Heart left ventricle (tissue), 16 donors: Measurements from ENCODE around the gene CLTC. TPM values are rescaled to one million over a fixed set of nuclear protein-coding genes. Genes with fewer than 3 reads are reported as not detected.
A peak's percentile ranks its signal among the peaks of the same experiment; 100 is the strongest.

ENCODE experiments used
- ATAC-seq, 4 donors: fragments of 200-7000 bp; cut with Tn5 transposase; one replicate each; pipeline ENCODE4 v1.9.1; 2020 to 2022; ENCODE audit warnings: moderate library complexity in 4 of 4, mild to moderate bottlenecking in 3 of 4, moderate number of reproducible peaks in 1 of 4
- DNase-seq, 5 donors: peaks; one replicate each; pipeline ENCODE4 v3.0.0-alpha.2; 2020
- H3K27ac ChIP-seq, 12 donors: fragments of 200-600 bp; sonication (generic) in 4 of 12; one replicate each; pipeline versions ENCODE4 v1.5.0 to v1.8.0; 2016 to 2022; ENCODE audit warnings: mild to moderate bottlenecking in 2 of 12
- H3K27me3 ChIP-seq, 9 donors: fragments of 200-600 bp; sonication (generic) in 2 of 9; one replicate each; pipeline versions ENCODE4 v1.5.1 to v1.8.0; 2016 to 2022; ENCODE audit warnings: mild to moderate bottlenecking in 3 of 9
- H3K36me3 ChIP-seq, 9 donors: fragments of 200-600 bp; sonication (generic) in 2 of 9; one replicate each; pipeline versions ENCODE4 v1.5.0 to v1.8.0; 2018 to 2022; ENCODE audit warnings: mild to moderate bottlenecking in 2 of 9
- H3K4me1 ChIP-seq, 12 donors: fragments of 200-600 bp; sonication (generic) in 4 of 12; one replicate each; pipeline versions ENCODE4 v1.5.0 to v1.8.0; 2016 to 2022; ENCODE audit warnings: mild to moderate bottlenecking in 3 of 12
- H3K4me3 ChIP-seq, 12 donors: fragments of 200-600 bp; sonication (generic) in 4 of 12; one replicate each; pipeline versions ENCODE4 v1.5.0 to v1.8.0; 2017 to 2022; ENCODE audit warnings: mild to moderate bottlenecking in 9 of 12, moderate library complexity in 4 of 12
- H3K9me3 ChIP-seq, 12 donors: fragments of 200-600 bp; sonication (generic) in 4 of 12; one replicate each; pipeline versions ENCODE4 v1.5.0 to v1.8.0; 2016 to 2022; ENCODE audit warnings: mild to moderate bottlenecking in 1 of 12
- POLR2A ChIP-seq, 2 donors: fragments of 450-650 bp; IDR thresholded peaks; one replicate each; pipeline ENCODE4 v1.6.1; 2017; ENCODE audit warnings: antibody characterized with exemption in 2 of 2, mild to moderate bottlenecking in 2 of 2, moderate library complexity in 2 of 2
- WGBS, 4 donors: extraction: QIAGEN DNeasy Blood & Tissue Kit in 2 of 4; methylation state at CpG; one replicate each; pipeline versions ENCODE4 v1.1.5 to v1.1.7; 2013 to 2018; 5-methylcytosine and 5-hydroxymethylcytosine counted together
- intact Hi-C, 10 donors: fragments of 100-400 bp; cut with DNase I; formaldehyde crosslinking; loops; one replicate each; pipeline versions ENCODE4 v1.11.1 to v1.14.2; 2022
- polyA plus RNA-seq, 2 donors: library from polyadenylated mRNA; stranded (reverse); fragments of 200-250 nt; gene quantifications; one replicate each; pipeline ENCODE4 v1.2.3, GENCODE V29; 2013
- total RNA-seq, 9 donors: library from RNA; depleted of rRNA in 2 of 9; stranded (reverse); fragments of >200 nt in 2 of 9; fragmentation: NEBNext Ultra II Directional in 3 of 9; extraction: Animal tissue kit (Norgen Biotek cat#: 25700) in 3 of 9; gene quantifications; one replicate each; pipeline versions ENCODE4 v1.1.0 to v1.2.4, GENCODE V29; 2016 to 2023
- TF ChIP-seq, protein P1 (sequence below), 12 donors: fragments of 200-600 bp; sonication (generic) in 4 of 12; IDR thresholded peaks; one replicate each; pipeline versions ENCODE4 v1.5.0 to v1.8.0; 2018 to 2022; ENCODE audit warnings: antibody characterized with exemption in 12 of 12, mild to moderate bottlenecking in 5 of 12
- donor health status: ischemic (EF 13 %, LVEDD 7.1; RV severe dilation, severe dysfunction).
- donor health status: healthy with polysubstance abuse.
- donor health status: DM: no; HTN: yes; CAD: no.
- donor health status: DM: no; HTN: no; CAD: no.
- donor health status: ischemic (EF 25% LVEDD 6.9; RV normal size, moderate dysfunction).
- donor health status: ischemic (EF 25% LVEDD 5.7; RV mildly dilated, moderate dysfunction).
- donor health status: healthy.
- donor health status: DM: yes; HTN: yes; CAD: no.
- donor health status: ischemic (EF 35%, LVEDD 5.7; RV mildly dilated, moderate dysfunction).
- donor health status: nonischemic (EF 11% LVEDD 7.7; RV severe dilation, severe dysfunction).
- donor health status: DM: yes; HTN: yes; CAD: no.
- donor health status: PGD.
- donor health status: ischemic (EF 29% LVEDD 5.4; RV normal size, mild dysfunction).
- donor health status: nonischemic (EF 23%, LVEDD 6.1; RV moderate dilation, normal function).

Gene CLTC
- total and polyA plus RNA-seq, 11 donors: 49.8 to 242 (median 178) TPM

GRCh38 chr17:59699218-59699617 lies 79.5 kb downstream of the CLTC start:
- no peaks in the 10 kb centered on the region for H3K9me3 ChIP-seq
- peaks cover 0 to 91% (median 64%) of the 10 kb centered on the region in 9 donors for H3K36me3 ChIP-seq

DNA sequence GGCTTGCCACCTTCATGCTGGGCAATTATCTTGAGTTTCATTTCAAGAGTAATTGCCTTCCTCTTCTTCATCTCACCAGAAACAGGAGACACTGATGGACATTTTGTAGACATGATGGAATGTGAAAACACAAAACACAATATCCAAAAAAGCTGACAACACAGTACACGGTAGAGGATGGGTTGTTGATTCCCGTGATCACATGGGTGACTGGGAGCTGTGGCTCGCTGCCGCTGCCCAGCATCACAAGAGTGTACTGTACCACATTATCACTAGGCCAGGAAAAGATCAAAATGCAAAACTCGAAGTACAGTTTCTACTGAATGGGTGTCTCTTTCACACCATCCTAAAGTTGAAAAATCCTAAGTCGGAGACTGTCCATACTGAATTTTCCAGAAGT lies 80.1 kb downstream of the CLTC start:
- DNase-seq: no peak
- intact Hi-C loops: loop anchor here in 1 of 10 donors (5.0 kb wide), 1 partner anchor 32 kb away; no protein-coding TSS in a partner anchor
- H3K27me3 ChIP-seq: no peaks in the 10 kb centered on the region
- no peaks in the 10 kb centered on the region for H3K9me3 ChIP-seq
- WGBS, 4 donors: 91 to 93% (median 92%) methylated on average over 6 of the region's 6 CpGs
- H3K27ac ChIP-seq: no peak overlapping the region
- no peak for ATAC-seq
- peaks cover 0 to 87% (median 59%) of the 10 kb centered on the region in 9 donors for H3K36me3 ChIP-seq
- TF ChIP-seq, protein P1, sequence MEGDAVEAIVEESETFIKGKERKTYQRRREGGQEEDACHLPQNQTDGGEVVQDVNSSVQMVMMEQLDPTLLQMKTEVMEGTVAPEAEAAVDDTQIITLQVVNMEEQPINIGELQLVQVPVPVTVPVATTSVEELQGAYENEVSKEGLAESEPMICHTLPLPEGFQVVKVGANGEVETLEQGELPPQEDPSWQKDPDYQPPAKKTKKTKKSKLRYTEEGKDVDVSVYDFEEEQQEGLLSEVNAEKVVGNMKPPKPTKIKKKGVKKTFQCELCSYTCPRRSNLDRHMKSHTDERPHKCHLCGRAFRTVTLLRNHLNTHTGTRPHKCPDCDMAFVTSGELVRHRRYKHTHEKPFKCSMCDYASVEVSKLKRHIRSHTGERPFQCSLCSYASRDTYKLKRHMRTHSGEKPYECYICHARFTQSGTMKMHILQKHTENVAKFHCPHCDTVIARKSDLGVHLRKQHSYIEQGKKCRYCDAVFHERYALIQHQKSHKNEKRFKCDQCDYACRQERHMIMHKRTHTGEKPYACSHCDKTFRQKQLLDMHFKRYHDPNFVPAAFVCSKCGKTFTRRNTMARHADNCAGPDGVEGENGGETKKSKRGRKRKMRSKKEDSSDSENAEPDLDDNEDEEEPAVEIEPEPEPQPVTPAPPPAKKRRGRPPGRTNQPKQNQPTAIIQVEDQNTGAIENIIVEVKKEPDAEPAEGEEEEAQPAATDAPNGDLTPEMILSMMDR (IDR thresholded peaks at IDR 0.05): no peak
- TF ChIP-seq POLR2A (IDR thresholded peaks at IDR 0.05): no peak
- no peak overlapping the region for H3K4me3 ChIP-seq
- peaks cover 0 to 37% (median 0%) of the 10 kb centered on the region in 12 donors for H3K4me1 ChIP-seq

More at GRCh38 chr17:59699218-59699617, 79.5 kb downstream of the CLTC start:
- intact Hi-C loops: no loop called here
- Histone ChIP-seq H3K27me3 (no peaks in the 10 kb centered on the region), H3K4me3 (no peak overlapping the region), H3K4me1 (peaks cover 0 to 34% (median 0%) of the 10 kb centered on the region in 12 donors), H3K27ac (no peak overlapping the region)
- no peak for DNase-seq
- 94 to 96% (median 95%) methylated on average over 7 of the region's 7 CpGs for WGBS, 4 donors
- TF ChIP-seq, protein P1 (IDR thresholded peaks at IDR 0.05): no peak
- TF ChIP-seq POLR2A (IDR thresholded peaks at IDR 0.05): no peak
- no peak for ATAC-seq

DNA sequence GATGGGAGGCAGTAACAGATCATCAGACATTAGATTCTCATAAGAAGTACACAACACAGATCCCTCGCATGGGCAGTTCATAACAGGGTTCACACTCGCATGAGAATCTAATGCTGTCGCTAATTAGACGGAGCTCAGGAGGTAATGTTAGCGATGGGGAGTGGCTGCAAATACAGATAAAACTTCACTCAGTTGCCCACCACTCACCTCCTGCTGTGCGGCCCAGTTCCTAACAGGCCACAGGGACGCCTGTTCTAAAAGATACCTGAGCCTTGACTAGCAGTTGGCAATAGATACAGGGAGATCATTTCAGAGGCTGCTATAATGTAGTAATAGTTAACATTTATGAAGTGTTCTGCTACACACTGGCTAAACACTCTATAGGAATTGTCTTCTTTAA lies 82.6 kb downstream of the CLTC start:
- no peak for DNase-seq
- peaks cover 0 to 57% (median 14%) of the 10 kb centered on the region in 12 donors for H3K4me1 ChIP-seq
- 91 to 94% (median 93%) methylated on average over 7 of the region's 7 CpGs for WGBS, 4 donors
- H3K4me3 ChIP-seq: no peak overlapping the region
- no peaks in the 10 kb centered on the region for H3K27me3 ChIP-seq
- no peaks in the 10 kb centered on the region for H3K9me3 ChIP-seq
- ATAC-seq: no peak
- H3K36me3 ChIP-seq: peaks cover 0 to 66% (median 34%) of the 10 kb centered on the region in 9 donors
- no peak overlapping the region for H3K27ac ChIP-seq
- intact Hi-C loops: loop anchor here in 1 of 10 donors (5.0 kb wide), 1 partner anchor 35 kb away; no protein-coding TSS in a partner anchor
- no peak for TF ChIP-seq POLR2A (IDR thresholded peaks at IDR 0.05)
- TF ChIP-seq, protein P1 (IDR thresholded peaks at IDR 0.05): no peak

GRCh38 chr17:59707149-59707970 lies 87.7 kb downstream of the CLTC start, which contains the start of the genes PTRH2 and VMP1:
PTRH2 (minus strand) TSS chr17:59707430; CDS start chr17:59697978, 9,452 bp downstream.
VMP1 (plus strand) TSS chr17:59707654; CDS start chr17:59731447, 23,793 bp downstream.
- ATAC-seq (peak; percentile 99 to 100 (median 99)), DNase-seq (peak; percentile 97 to 99 (median 98))
- peak; percentile 63 to 80 for TF ChIP-seq POLR2A (IDR thresholded peaks at IDR 0.05)
- TF ChIP-seq, protein P1 (IDR thresholded peaks at IDR 0.05): no peak
- Histone ChIP-seq H3K27ac (peak within 1 kb of the TSS; percentile 63 to 96 (median 91)), H3K4me1 (peaks cover 4 to 76% (median 30%) of the 10 kb centered on the region in 12 donors), H3K9me3 (no peaks in the 10 kb centered on the region), H3K4me3 (peak within 1 kb of the TSS; percentile 50 to 93 (median 79)), H3K27me3 (no peaks in the 10 kb centered on the region), H3K36me3 (peaks cover 0 to 23% (median 3%) of the 10 kb centered on the region in 9 donors)
- WGBS, 4 donors: 0 to 1% (median 0%) methylated on average over 36 to 45 of the region's 45 CpGs
- intact Hi-C loops: loop anchor here in 1 of 10 donors (5.0 kb wide), 1 partner anchor 90 kb away; the partner anchor contains the start of gene CLTC
